SK-N-SH (cell line): ENCODE results near the gene SMAD7. TPM values are rescaled to one million over a fixed set of nuclear protein-coding genes. Genes with fewer than 3 reads are reported as not detected.

ENCODE experiments used
- CTCF ChIA-PET: fragments of 300-600, 350-600 bp; formaldehyde crosslinking; extraction: SDS; loops from one replicate; lab custom pipeline; 2021; lab: Yijun Ruan, JAX
- POLR2A ChIA-PET: fragments of 350-600 bp; sonication (Branson Sonifier 250); formaldehyde crosslinking; extraction: SDS; loops from one replicate; lab custom pipeline; 2020; ENCODE audit warnings: antibody characterized with exemption, inconsistent platforms; lab: Yijun Ruan, JAX
- DNase-seq: peaks from one replicate; pipeline ENCODE4 v3.0.0; 2012
- H2AFZ ChIP-seq: fragments of 200-600 bp; sonication (generic); 2 replicates; pipeline ENCODE4 v1.8.1; 2016; ENCODE audit warnings: antibody characterized with exemption, mild to moderate bottlenecking, low read depth
- H3F3A ChIP-seq: fragments of 200-600 bp; sonication (generic); replicated peaks from 2 replicates; pipeline ENCODE3; 2016; ENCODE audit warnings: antibody characterized with exemption, mild to moderate bottlenecking; ENCODE audit not compliant: insufficient read depth
- H3K27ac ChIP-seq, 2 experiments: fragments of 200-500 bp in 1 of 2; fragments of 200-600 bp in 1 of 2; sonication (Bioruptor generic) in 1 of 2; sonication (generic), shearing (Covaris generic) in 1 of 2; 2 replicates each; pipeline versions ENCODE4 v1.5.1 to v1.6.1; 2014 to 2016; ENCODE audit warnings: low read depth in 2 of 2, inconsistent platforms in 1 of 2, low read length in 1 of 2, mild to moderate bottlenecking in 1 of 2, mixed read lengths in 1 of 2
- H3K27me3 ChIP-seq: fragments of 200-600 bp; sonication (generic), shearing (Covaris generic); 2 replicates; pipeline ENCODE4 v1.6.1; 2016; ENCODE audit warnings: mixed run types; ENCODE audit not compliant: insufficient read depth
- H3K36me3 ChIP-seq, 2 experiments: fragments of 200-500 bp in 1 of 2; fragments of 200-600 bp in 1 of 2; sonication (Bioruptor generic) in 1 of 2; sonication (generic) in 1 of 2; replicated peaks in 1 of 2; 2 replicates each; pipeline versions ENCODE3 to v1.5.1; 2014 to 2016; ENCODE audit warnings: low read length in 1 of 2, mild to moderate bottlenecking in 1 of 2; ENCODE audit not compliant: insufficient read depth in 2 of 2, control insufficient read depth in 1 of 2
- H3K4me1 ChIP-seq, 2 experiments: fragments of 200-500 bp in 1 of 2; fragments of 200-600 bp in 1 of 2; sonication (Bioruptor generic) in 1 of 2; sonication (generic), shearing (Covaris generic) in 1 of 2; 2 replicates each; pipeline versions ENCODE4 v1.5.1 to v1.6.1; 2014 to 2016; ENCODE audit warnings: low read depth in 1 of 2, low read length in 1 of 2, mixed run types in 1 of 2; ENCODE audit not compliant: insufficient read depth in 2 of 2, control insufficient read depth in 1 of 2
- H3K4me2 ChIP-seq: fragments of 200-600 bp; sonication (generic), shearing (Covaris generic); 2 replicates; pipeline ENCODE4 v1.6.1; 2017; ENCODE audit warnings: mixed run types
- H3K4me3 ChIP-seq, 2 experiments: fragments of 200-500 bp in 1 of 2; fragments of 200-600 bp in 1 of 2; sonication (Bioruptor generic) in 1 of 2; sonication (generic), shearing (Covaris generic) in 1 of 2; 2 replicates each; pipeline versions ENCODE4 v1.5.1 to v1.8.1; 2014 to 2016; ENCODE audit warnings: low read depth in 2 of 2, inconsistent platforms in 1 of 2, low read length in 1 of 2, mild to moderate bottlenecking in 1 of 2, mixed read lengths in 1 of 2, moderate library complexity in 1 of 2
- H3K79me2 ChIP-seq: fragments of 200-600 bp; sonication (generic); 2 replicates; pipeline ENCODE4 v1.8.1; 2017; ENCODE audit warnings: mild to moderate bottlenecking; ENCODE audit not compliant: insufficient read depth
- H3K9ac ChIP-seq: fragments of 200-600 bp; sonication (generic); 2 replicates; pipeline ENCODE4 v1.6.1; 2017; ENCODE audit warnings: mixed run types
- H3K9me2 ChIP-seq: fragments of 200-600 bp; sonication (generic); 2 replicates; pipeline ENCODE4 v1.6.1; 2017; ENCODE audit warnings: mixed run types
- H3K9me3 ChIP-seq: fragments of 200-600 bp; sonication (generic); 2 replicates; pipeline ENCODE4 v1.6.1; 2017; ENCODE audit warnings: mixed run types, mild to moderate bottlenecking, moderate library complexity
- H4K20me1 ChIP-seq: fragments of 200-600 bp; sonication (generic); 2 replicates; pipeline ENCODE4 v1.6.1; 2017; ENCODE audit warnings: mild to moderate bottlenecking, mixed run types; ENCODE audit not compliant: insufficient read depth
- CHD2 ChIP-seq: fragments of 150-350 bp; IDR thresholded peaks from 2 replicates; pipeline ENCODE4 v1.6.1; 2018; ENCODE audit warnings: low read length; ENCODE audit not compliant: partially characterized antibody
- ELF1 ChIP-seq: IDR thresholded peaks from 2 replicates; pipeline ENCODE4 v1.4.0; 2012
- EP300 ChIP-seq, 2 experiments: IDR thresholded peaks; 2 replicates each; pipeline versions ENCODE4 v1.4.0 to v1.6.1; 2012; ENCODE audit warnings: borderline replicate concordance in 1 of 2, low read depth in 1 of 2, low read length in 1 of 2
- EZH2phosphoT487 ChIP-seq: fragments of 200-600 bp; sonication (generic); IDR thresholded peaks from 2 replicates; pipeline ENCODE4 v1.6.1; 2017; ENCODE audit warnings: low read depth, mixed run types, mild to moderate bottlenecking, antibody characterized with exemption, moderate library complexity, borderline replicate concordance
- FOSL2 ChIP-seq: IDR thresholded peaks from 2 replicates; pipeline ENCODE4 v1.4.0; 2012; ENCODE audit warnings: low read depth, mild to moderate bottlenecking, moderate library complexity, borderline replicate concordance
- GABPA ChIP-seq: IDR thresholded peaks from 2 replicates; pipeline ENCODE4 v1.4.0; 2012; ENCODE audit warnings: low read depth, mild to moderate bottlenecking
- GATA2 ChIP-seq: sonication (generic); formaldehyde crosslinking; IDR thresholded peaks from 2 replicates; pipeline ENCODE4 v1.5.0; 2020; ENCODE audit warnings: mild to moderate bottlenecking, missing genetic modification reagents
- JUND ChIP-seq: IDR thresholded peaks from 2 replicates; pipeline ENCODE4 v1.4.0; 2012
- MAX ChIP-seq: IDR thresholded peaks from 2 replicates; pipeline ENCODE4 v1.4.0; 2012; ENCODE audit warnings: low read depth
- NFIC ChIP-seq: IDR thresholded peaks from 2 replicates; pipeline ENCODE4 v1.4.0; 2012; ENCODE audit warnings: borderline replicate concordance
- NRF1 ChIP-seq: IDR thresholded peaks from 2 replicates; pipeline ENCODE4 v1.6.1; 2012; ENCODE audit warnings: low read depth, mild to moderate bottlenecking, low read length
- RAD21 ChIP-seq: IDR thresholded peaks from 2 replicates; pipeline ENCODE4 v1.6.1; 2012; ENCODE audit warnings: mild to moderate bottlenecking, low read length
- RFX5 ChIP-seq: IDR thresholded peaks from 2 replicates; pipeline ENCODE4 v1.6.1; 2012; ENCODE audit warnings: mild to moderate bottlenecking, improper control_type of control experiment, low read length
- SIN3A ChIP-seq: IDR thresholded peaks from 2 replicates; pipeline ENCODE4 v1.6.1; 2012; ENCODE audit warnings: low read depth, mild to moderate bottlenecking, low read length, moderate library complexity, borderline replicate concordance
- TAF1 ChIP-seq: IDR thresholded peaks from 2 replicates; pipeline ENCODE4 v1.6.1; 2012; ENCODE audit warnings: low read depth, mild to moderate bottlenecking, low read length, moderate library complexity, borderline replicate concordance
- TEAD4 ChIP-seq: IDR thresholded peaks from 2 replicates; pipeline ENCODE4 v1.4.0; 2012; ENCODE audit warnings: mild to moderate bottlenecking, borderline replicate concordance; ENCODE audit not compliant: insufficient read depth
- USF2 ChIP-seq: fragments of 150-350 bp; IDR thresholded peaks from 2 replicates; pipeline ENCODE4 v1.6.1; 2017; ENCODE audit warnings: antibody characterized with exemption, low read length, low read depth, borderline replicate concordance
- YY1 ChIP-seq: IDR thresholded peaks from 2 replicates; pipeline ENCODE4 v1.4.0; 2012; ENCODE audit warnings: low read depth, mild to moderate bottlenecking
- WGBS: methylation state at CpG from one replicate; pipeline ENCODE4 v1.1.6; 2017; ENCODE audit warnings: low lambda C conversion rate; 5-methylcytosine and 5-hydroxymethylcytosine counted together
- polyA plus RNA-seq, 3 experiments: library from polyadenylated mRNA; depleted of rRNA; stranded (reverse); fragments of >200 nt; gene quantifications; 2 replicates each; pipeline ENCODE4 v1.2.3, GENCODE V29; 2012
- TF ChIP-seq, protein P1 (sequence below): IDR thresholded peaks from 2 replicates; pipeline ENCODE4 v1.4.0; 2012; ENCODE audit warnings: low read depth, borderline replicate concordance

SMAD7 gene
- polyA plus RNA-seq, 1 of the 3 experiments (the other 2 are of a cell fraction): 20.0 TPM

DNA sequence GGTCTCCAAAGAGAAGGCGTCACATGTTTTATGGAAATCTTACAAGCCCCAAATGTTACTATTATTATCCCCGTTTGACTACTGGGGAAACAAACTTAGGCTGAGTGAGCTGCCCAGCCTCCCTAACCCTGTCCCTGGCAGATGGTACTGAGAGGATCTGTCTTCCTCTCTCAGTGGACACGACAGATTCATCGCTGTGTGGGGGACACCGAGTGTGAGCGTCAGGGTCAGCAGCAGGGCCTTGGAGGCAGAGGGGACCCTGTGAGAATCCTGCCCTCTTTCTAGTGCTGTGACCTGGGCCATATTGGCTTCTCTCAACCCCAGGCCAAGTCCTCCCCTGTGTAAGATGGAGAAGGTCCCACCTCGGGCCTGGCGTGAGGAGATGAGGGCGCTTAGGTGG, 27.1 kb upstream of the SMAD7 start:
- 95% methylated on average over 5 of the region's 9 CpGs for WGBS

More for the DNA sequence above, 27.1 kb upstream of the SMAD7 start:
- no peaks in the 10 kb centered on the region for H3K79me2 ChIP-seq
- H3K9me3 ChIP-seq: no peaks in the 10 kb centered on the region
- H2AFZ ChIP-seq: no peak overlapping the region
- peaks cover 0 to 14% of the 10 kb centered on the region in 2 experiments; a peak in 2 of 4 replicates for H3K4me1 ChIP-seq
- peaks cover 9% of the 10 kb centered on the region for H3F3A ChIP-seq
- no peak overlapping the region for H3K9ac ChIP-seq
- TF ChIP-seq TAF1 (no peak), ELF1 (no peak), NFIC (no peak), RAD21 (no peak), SIN3A (no peak), GATA2 (CRISPR knock-in tag) (no peak), CHD2 (no peak), TEAD4 (no peak), RFX5 (no peak), FOSL2 (no peak), NRF1 (no peak), JUND (no peak), EZH2phosphoT487 (no peak), USF2 (no peak), GABPA (no peak), EP300 (IDR thresholded peaks at IDR 0.05; ENCODE audit: borderline replicate concordance in 1 of 2, low read depth in 1 of 2, low read length in 1 of 2) (no peak), YY1 (no peak), MAX (no peak)
- TF ChIP-seq, protein P1, sequence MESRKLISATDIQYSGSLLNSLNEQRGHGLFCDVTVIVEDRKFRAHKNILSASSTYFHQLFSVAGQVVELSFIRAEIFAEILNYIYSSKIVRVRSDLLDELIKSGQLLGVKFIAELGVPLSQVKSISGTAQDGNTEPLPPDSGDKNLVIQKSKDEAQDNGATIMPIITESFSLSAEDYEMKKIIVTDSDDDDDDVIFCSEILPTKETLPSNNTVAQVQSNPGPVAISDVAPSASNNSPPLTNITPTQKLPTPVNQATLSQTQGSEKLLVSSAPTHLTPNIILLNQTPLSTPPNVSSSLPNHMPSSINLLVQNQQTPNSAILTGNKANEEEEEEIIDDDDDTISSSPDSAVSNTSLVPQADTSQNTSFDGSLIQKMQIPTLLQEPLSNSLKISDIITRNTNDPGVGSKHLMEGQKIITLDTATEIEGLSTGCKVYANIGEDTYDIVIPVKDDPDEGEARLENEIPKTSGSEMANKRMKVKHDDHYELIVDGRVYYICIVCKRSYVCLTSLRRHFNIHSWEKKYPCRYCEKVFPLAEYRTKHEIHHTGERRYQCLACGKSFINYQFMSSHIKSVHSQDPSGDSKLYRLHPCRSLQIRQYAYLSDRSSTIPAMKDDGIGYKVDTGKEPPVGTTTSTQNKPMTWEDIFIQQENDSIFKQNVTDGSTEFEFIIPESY: no peak
- DNase-seq: no peak
- no peak overlapping the region for H3K4me3 ChIP-seq
- H4K20me1 ChIP-seq: no peaks in the 10 kb centered on the region
- H3K27me3 ChIP-seq: no peaks in the 10 kb centered on the region
- H3K9me2 ChIP-seq: no peaks in the 10 kb centered on the region
- ChIA-PET CTCF (no interaction called here), POLR2A (no interaction called here)
- H3K4me2 ChIP-seq: no peak overlapping the region
- no peak overlapping the region for H3K27ac ChIP-seq
- no peaks in the 10 kb centered on the region for H3K36me3 ChIP-seq
